ENCODE results near the gene PSTPIP2.
"Not testable (repeated sequence)": the region's sequence is repeated elsewhere in the genome, so short reads cannot be mapped to it uniquely, and the experiment has no call there.

PSTPIP2 gene

DNA sequence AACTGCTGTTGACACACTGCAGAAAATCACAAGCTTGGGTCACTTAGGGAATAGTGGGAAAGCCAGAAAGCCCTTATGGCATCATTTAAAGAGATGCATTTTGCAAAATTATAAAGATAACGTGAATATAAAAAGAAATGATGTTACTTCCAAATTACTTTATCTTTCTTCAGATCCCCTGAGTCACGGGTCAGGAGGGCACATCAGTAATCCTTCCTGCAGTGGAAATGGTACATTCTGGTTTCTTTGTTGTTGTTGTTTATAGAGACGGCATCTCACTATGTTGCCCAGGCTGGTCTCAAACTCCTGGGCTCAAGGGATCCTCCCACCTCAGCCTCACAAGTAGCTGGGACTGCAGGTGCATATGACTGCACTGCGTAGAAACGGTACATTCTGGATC lies 95.1 kb downstream of the PSTPIP2 start:
- no peak for DNase-seq

DNA sequence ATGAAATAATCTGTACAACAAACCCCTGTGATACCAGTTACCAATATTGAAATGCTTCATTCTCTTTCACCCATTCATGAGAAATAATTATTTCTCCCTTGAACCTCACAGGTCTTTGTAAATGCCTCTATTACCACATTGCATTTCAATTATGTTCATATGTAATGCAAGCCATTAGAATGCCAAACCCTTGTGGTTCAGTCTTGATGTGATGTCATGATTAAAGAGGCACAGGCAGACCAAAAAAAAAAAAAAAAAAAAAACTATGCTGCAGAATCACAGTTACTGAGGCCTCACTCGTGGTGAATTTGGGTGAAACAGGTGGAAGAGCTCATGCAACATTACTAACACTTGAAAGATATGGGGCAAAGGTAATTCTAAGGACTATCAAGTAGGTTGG lies 95.5 kb downstream of the PSTPIP2 start:
- no peak for DNase-seq

GRCh38 chr18:45974088-45974536 lies 97.9 kb downstream of the PSTPIP2 start:
- peak; percentile 24 for DNase-seq

DNA sequence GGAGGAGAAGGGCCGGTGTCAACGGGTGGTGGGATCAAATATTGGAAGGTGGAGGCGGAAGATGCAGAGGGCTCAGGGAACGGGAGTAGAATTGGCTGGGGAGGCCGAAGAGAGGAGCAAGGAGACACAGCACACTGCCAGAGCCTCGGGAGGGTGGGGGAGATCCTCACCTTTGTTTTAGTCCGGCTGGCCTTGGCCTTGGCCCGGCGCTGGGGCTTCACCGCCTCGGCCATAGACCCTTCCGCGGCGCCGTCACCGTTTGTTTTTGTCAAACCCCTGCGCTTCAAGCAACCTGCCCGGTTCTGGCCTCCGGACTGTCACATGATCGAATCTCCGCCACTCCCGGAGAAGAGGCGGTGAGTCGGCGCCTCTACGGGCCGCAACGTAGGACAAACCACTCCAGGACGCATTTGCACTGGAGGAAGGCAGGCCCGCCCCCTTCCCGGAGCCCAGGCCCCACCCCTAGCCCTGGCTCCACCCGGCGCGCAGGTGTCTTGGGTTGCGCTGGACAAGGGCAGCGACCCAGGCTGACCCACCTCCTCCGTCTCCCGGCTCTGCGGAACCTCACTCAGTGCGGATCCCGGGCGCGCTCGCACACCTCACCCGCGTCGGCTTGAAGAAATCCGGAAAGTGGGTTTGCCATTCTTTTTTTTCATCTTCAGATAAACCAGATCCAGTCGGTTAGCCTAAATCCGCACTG lies 104.9 kb downstream of the PSTPIP2 start, which contains the start of gene EPG5:
TSS of gene EPG5 (minus strand) at position 323 of the 700 bp plus-strand sequence. CDS start at position 233, 90 bp downstream.
- DNase-seq: peak; percentile 87

DNA sequence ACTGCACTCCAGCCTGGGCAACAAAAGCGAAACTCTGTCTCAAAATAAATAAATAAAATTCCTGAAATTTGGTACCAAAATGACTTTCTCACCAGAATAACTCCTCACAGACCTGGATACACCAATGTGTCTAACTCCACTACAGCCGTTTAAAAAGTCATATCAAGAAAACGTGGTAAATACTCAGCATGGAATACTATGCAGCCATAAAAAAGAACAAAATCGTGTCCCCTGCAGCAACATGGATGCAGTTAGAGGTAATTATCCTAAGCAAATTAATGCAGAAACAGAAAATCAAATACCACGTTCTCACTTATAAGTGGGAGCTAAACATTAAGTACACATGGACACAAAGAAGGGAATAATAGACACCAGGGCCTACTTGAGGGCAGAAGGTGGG lies 107.1 kb downstream of the PSTPIP2 start:
- not testable (repeated sequence) for DNase-seq

- DNase-seq: no peak
Measured at GRCh38 chr18:45962866-45963265, 109.2 kb downstream of the PSTPIP2 start.

GRCh38 chr18:45962461-45962860 lies 109.6 kb downstream of the PSTPIP2 start:
- no peak for DNase-seq

DNA sequence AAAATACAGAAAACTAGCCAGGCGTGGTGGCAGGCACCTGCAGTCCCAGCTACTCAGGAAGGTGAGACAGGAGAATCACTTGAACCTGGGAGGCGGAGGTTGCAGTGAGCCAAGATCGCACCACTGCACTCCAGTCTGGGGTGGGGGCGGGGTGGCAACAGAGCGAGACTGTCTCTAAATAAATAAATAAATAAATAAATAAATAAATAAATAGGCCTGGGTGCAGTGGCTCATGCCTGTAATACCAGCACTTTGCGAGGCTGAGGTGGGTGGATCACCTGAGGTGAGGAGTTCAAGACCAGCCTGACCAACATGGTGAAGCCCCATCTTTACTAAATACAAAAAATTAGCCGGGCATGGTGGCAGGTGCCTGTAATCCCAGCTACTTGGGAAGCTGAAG lies 112.6 kb downstream of the PSTPIP2 start:
- DNase-seq: not testable (repeated sequence)

GRCh38 chr18:45958730-45959129 lies 113.3 kb downstream of the PSTPIP2 start:
- DNase-seq: no peak

DNA sequence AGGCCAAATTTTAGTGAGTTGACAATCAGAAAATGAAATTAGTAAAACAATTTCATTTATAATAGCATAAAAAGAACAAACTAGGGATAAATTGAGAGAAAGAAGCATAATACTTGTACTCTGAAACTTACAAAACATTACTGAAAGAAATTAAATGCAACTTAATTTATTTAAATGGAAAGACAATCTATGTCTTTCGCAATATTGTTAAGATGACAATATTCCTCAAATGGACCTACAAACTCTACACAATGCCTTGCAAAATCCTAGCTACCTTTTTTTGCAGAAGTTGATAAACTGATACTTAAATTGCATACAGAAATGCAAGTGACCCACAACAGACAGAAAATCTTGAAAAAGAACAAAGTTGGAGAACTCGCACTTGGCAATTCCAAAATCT lies 114.0 kb downstream of the PSTPIP2 start:
- DNase-seq: no peak

DNA sequence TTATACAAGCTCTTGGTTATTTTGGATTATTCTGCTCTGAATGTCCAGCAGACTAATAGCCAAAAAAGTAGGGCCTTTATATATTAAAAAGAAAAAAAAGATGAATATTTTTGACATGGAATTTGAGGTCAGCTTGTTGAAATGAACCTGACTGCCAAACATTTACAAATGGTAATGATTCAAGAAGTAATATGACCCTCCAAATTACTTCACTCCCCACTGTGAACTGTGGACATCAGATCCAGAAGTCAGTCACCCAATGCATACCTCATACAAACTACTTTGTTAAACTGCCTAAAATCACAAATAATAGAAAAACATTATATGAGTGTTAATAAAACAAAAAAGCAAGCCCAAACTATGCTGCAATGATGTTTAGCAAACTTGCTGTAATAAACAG lies 115.0 kb downstream of the PSTPIP2 start:
- DNase-seq: no peak

DNA sequence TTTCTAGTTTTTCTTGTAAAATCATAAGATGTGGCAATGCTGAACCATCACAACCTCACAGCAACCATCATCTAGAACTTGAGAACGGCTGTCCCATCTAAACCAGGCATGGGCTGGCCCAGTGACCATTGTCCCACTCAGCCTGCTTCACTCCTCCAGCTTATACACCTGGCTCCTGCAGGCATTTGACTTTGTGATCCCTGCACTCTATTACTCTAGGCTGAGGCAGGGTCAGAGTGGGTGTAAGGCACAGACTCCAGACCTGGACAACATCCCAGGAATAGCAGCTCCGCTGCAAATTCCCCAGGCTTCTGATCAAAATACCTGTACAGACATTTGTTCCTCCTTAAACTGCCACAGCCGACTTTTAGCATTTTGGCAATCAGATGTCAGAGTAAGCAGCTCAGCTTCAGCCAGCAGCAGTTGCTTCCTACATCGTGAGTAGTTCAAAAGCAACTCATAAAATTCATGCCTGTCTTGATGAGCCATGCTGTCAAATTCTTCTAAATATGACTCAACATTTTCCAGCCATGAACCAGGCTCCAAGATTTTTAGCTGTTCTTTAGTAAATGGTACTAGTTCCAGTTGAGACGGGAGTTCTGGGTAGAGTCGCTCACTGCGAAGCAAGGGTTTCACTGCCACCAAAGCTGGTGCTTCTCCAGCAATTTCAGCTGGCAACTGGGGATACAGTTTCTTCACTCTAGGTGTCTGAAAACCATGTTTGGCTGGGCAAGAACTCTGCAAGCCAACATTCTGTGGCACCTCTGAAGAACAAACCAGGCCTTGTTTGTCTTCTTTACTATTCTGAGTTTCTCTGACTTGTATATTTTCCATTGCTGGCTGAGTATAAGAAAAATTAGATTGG lies 117.8 kb downstream of the PSTPIP2 start:
- no peak for DNase-seq

DNA sequence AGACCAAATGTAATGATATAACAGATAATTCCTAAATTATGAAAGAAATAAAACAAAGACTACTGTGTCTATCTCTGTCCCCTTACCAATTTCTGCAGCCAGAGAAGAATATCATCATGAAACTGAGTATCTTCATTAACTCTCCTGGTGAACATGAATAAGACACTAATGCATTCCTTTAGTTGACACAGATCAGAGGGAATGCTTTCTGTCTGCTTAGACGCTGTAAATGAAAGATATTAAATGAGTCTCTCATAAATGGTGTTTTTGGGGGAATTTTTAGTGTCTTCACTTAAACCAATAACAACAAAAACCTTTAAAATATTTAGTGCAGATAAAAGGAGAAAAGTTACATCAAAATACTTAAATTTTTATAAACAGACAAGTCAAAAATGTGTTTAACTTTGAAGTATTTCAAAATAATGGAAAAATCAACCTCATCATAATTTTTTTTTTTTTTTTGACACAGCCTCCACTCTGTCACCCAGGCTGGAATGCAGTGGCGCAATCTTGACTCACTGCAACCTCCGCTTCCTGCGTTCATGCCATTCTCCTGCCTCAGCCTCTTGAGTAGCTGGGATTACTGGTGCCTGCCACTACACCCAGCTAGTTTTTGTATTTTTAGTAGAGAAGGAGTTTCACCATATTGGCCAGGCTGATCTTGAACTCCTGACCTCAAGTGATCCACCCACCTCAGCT lies 120.9 kb downstream of the PSTPIP2 start:
- no peak for DNase-seq

GRCh38 chr18:45945669-45946068 lies 126.4 kb downstream of the PSTPIP2 start:
- no peak for DNase-seq

GRCh38 chr18:45940724-45941123 lies 131.3 kb downstream of the PSTPIP2 start:
- DNase-seq: no peak

DNA sequence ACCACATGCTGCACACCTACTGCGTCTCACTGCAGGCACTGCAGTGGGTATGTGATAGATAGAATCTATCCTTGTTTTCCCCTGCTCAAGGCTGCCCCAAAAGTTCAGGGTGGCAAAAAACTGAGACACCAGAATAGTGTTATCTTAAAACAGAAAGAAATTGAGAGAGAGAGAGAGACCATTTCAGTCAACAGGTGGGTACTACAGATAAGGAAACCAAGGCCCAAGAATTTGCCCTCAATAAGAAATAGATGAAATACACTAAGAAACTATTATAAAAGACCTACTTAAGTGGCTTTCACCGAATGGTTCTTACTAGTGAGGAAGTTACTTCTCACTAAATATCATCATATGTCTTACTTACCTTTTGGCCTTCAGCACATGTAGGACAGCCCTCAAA lies 132.8 kb downstream of the PSTPIP2 start:
- no peak for DNase-seq

GRCh38 chr18:45938488-45938935 lies 133.5 kb downstream of the PSTPIP2 start:
- DNase-seq: no peak

DNA sequence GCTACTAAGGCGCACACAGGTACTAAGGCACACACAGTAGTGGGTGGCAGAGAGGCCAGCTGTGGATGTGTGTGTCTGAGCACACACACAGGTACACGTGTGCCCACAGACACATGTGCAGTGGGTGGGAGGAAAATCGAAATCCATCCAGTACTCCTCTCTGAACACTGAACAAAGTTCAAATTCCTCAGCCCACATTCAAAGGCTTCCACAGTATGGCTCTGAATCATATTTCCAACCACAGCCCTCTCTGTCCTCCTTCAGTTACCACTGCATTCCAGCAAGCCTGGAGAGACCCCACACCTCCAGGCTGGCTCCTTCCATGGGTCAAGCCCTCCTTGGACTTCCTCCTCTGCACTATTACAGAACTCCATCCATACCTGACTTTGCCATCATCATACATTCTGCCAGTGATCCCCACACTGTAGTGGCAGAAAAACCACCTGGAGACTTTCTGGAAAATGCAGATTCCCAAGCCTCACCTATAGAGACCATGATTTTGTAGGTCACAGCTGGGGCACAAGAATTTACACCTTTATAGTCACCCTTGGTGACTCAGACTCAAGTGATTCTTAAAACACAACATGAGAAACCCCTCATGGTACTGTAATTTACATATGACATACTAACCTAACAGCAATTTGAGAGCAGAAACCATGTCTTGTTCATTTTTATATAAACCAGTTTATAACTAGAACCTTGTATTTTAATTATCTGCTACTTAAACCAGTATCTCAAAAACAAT lies 136.3 kb downstream of the PSTPIP2 start:
- DNase-seq: no peak

Measured in NCI-H510A (cell line).